ENCODE data around the gene FRAT2.
A peak's percentile ranks its signal among the peaks of the same experiment; 100 is the strongest.
"Not testable (repeated sequence)": the region's sequence is repeated elsewhere in the genome, so short reads cannot be mapped to it uniquely, and the experiment has no call there.

FRAT2 gene

GRCh38 chr10:97356318-97356914 is 21.9 kb upstream of the FRAT2 start:
- Histone ChIP-seq H3K27ac (no peak overlapping the region), H3K27me3 (no peaks in the 10 kb centered on the region), H3K4me3 (no peak overlapping the region), H3K9me3 (no peaks in the 10 kb centered on the region), H3K4me1 (no peaks in the 10 kb centered on the region), H3K36me3 (peaks cover 6 to 48% (median 30%) of the 10 kb centered on the region in 3 donors)
- no peak for DNase-seq
- TF ChIP-seq CTCF (IDR thresholded peaks at IDR 0.05) = no peak
- intact Hi-C loops (cut with DNase I; ENCODE audit: low total_unique reads) = loop anchor here (10.0 kb wide), 1 partner anchor 82 kb away; no protein-coding TSS in a partner anchor

GRCh38 chr10:97355571-97355975 is 21.0 kb upstream of the FRAT2 start:
- peak; percentile 38 to 48 for TF ChIP-seq CTCF (IDR thresholded peaks at IDR 0.05)
- intact Hi-C loops (cut with DNase I; ENCODE audit: low total_unique reads) = loop anchor here (10.0 kb wide), 1 partner anchor 81 kb away; no protein-coding TSS in a partner anchor
- no peak overlapping the region for H3K27ac ChIP-seq
- H3K4me1 ChIP-seq = no peaks in the 10 kb centered on the region
- H3K9me3 ChIP-seq = no peaks in the 10 kb centered on the region
- no peak overlapping the region for H3K4me3 ChIP-seq
- peaks cover 6 to 46% (median 30%) of the 10 kb centered on the region in 3 donors for H3K36me3 ChIP-seq
- peak in 1 of 2 donors; percentile 42 for DNase-seq
- H3K27me3 ChIP-seq = no peaks in the 10 kb centered on the region

GRCh38 chr10:97353945-97354344 is 19.4 kb upstream of the FRAT2 start:
- Histone ChIP-seq H3K4me3 (no peak overlapping the region), H3K36me3 (peaks cover 6 to 35% (median 20%) of the 10 kb centered on the region in 3 donors), H3K4me1 (no peaks in the 10 kb centered on the region), H3K27ac (no peak overlapping the region), H3K27me3 (no peaks in the 10 kb centered on the region), H3K9me3 (no peaks in the 10 kb centered on the region)
- DNase-seq = no peak
- intact Hi-C loops (cut with DNase I; ENCODE audit: low total_unique reads) = loop anchor here (10.0 kb wide), 1 partner anchor 79 kb away; no protein-coding TSS in a partner anchor
- TF ChIP-seq CTCF (IDR thresholded peaks at IDR 0.05) = no peak

- DNase-seq = no peak
- Histone ChIP-seq H3K4me1 (no peaks in the 10 kb centered on the region), H3K27ac (no peak overlapping the region), H3K9me3 (no peaks in the 10 kb centered on the region), H3K27me3 (no peaks in the 10 kb centered on the region), H3K4me3 (no peak overlapping the region), H3K36me3 (peaks cover 0 to 6% (median 0%) of the 10 kb centered on the region in 3 donors)
- no peak for TF ChIP-seq CTCF (IDR thresholded peaks at IDR 0.05)
- intact Hi-C loops (cut with DNase I; ENCODE audit: low total_unique reads) = loop anchor here (10.0 kb wide), 1 partner anchor 75 kb away; no protein-coding TSS in a partner anchor
Observed at GRCh38 chr10:97349752-97350513, 15.4 kb upstream of the FRAT2 start.

- no peak for DNase-seq
- Histone ChIP-seq H3K4me1 (no peaks in the 10 kb centered on the region), H3K27me3 (no peaks in the 10 kb centered on the region), H3K27ac (no peak overlapping the region), H3K4me3 (no peak overlapping the region), H3K9me3 (no peaks in the 10 kb centered on the region), H3K36me3 (peaks cover 0 to 6% (median 0%) of the 10 kb centered on the region in 3 donors)
- TF ChIP-seq CTCF (IDR thresholded peaks at IDR 0.05) = no peak
- intact Hi-C loops (cut with DNase I; ENCODE audit: low total_unique reads) = no loop called here
Observed at GRCh38 chr10:97347317-97347716, 12.8 kb upstream of the FRAT2 start.

- H3K36me3 ChIP-seq; H3K9me3 ChIP-seq; intact Hi-C loops (cut with DNase I; ENCODE audit: low total_unique reads); H3K4me3 ChIP-seq; DNase-seq; H3K27ac ChIP-seq; H3K4me1 ChIP-seq; H3K27me3 ChIP-seq: not testable (repeated sequence)
Observed at GRCh38 chr10:97343664-97344063, 9.1 kb upstream of the FRAT2 start.
